ENCODE results near the gene CBX2.

The CBX2 gene

GRCh38 chr17:79800325-79801155 lies 22.6 kb downstream of the CBX2 start:
- peak; percentile 54 for DNase-seq (ENCODE audit: low read depth)

- no peak for DNase-seq (ENCODE audit: low read depth)
These were observed 23.4 kb downstream of the CBX2 start for GRCh38 chr17:79801156-79802038.

GRCh38 chr17:79802039-79802735 lies 24.2 kb downstream of the CBX2 start:
- DNase-seq (ENCODE audit: low read depth), result no peak

GRCh38 chr17:79802736-79803420 lies 24.9 kb downstream of the CBX2 start:
- no peak for DNase-seq (ENCODE audit: low read depth)

GRCh38 chr17:79803421-79803996 lies 25.6 kb downstream of the CBX2 start:
- no peak for DNase-seq (ENCODE audit: low read depth)

GRCh38 chr17:79803997-79804855 lies 26.3 kb downstream of the CBX2 start:
- no peak for DNase-seq (ENCODE audit: low read depth)

GRCh38 chr17:79804856-79805696 lies 27.1 kb downstream of the CBX2 start:
- no peak for DNase-seq (ENCODE audit: low read depth)

- no peak for DNase-seq (ENCODE audit: low read depth)
These were observed 28.5 kb downstream of the CBX2 start for GRCh38 chr17:79806446-79806760.

- DNase-seq (ENCODE audit: low read depth), result no peak
These were observed 29.1 kb downstream of the CBX2 start for GRCh38 chr17:79806863-79807720.

GRCh38 chr17:79808763-79809529 lies 31.0 kb downstream of the CBX2 start:
- DNase-seq (ENCODE audit: low read depth), result no peak

- DNase-seq (ENCODE audit: low read depth), result no peak
These were observed 31.7 kb downstream of the CBX2 start for GRCh38 chr17:79809530-79810129.

GRCh38 chr17:79810130-79811010 lies 32.4 kb downstream of the CBX2 start:
- no peak for DNase-seq (ENCODE audit: low read depth)

- DNase-seq (ENCODE audit: low read depth), result no peak
These were observed 33.3 kb downstream of the CBX2 start for GRCh38 chr17:79811011-79811867.

GRCh38 chr17:79811868-79812352 lies 34.0 kb downstream of the CBX2 start:
- no peak for DNase-seq (ENCODE audit: low read depth)

Measured in fibroblast of gingiva (primary cell).